ENCODE results near the gene SMARCB1.

DNA sequence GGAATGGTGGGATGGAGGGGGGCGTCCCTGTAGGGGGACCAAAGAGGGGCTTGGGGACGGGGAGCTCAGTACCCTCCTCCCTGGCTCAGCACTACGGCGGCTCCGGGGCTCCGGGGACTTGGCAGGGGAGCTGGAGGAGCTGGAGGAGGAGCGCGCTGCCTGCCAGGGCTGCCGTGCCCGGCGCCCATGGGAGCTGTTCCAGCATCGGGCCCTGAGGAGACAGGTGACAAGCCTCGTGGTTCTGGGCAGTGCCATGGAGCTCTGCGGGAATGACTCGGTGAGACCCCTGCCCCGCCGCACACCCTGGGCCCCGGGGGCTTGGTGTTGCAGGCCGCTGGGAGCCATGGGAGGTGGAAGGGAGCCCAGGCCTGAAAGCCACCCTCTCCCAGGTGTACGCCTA is 95.6 kb downstream of the SMARCB1 start:
- no peak for TF ChIP-seq CTCF (IDR thresholded peaks at IDR 0.05)
- no peak for TF ChIP-seq POLR2A (IDR thresholded peaks at IDR 0.05)
